Common myeloid progenitor, CD34-positive (primary cell): ENCODE measurements around the gene CX3CL1.

Experiments used
- CTCF ChIA-PET: fragments of 350-600 bp; sonication (Branson Sonifier 250); formaldehyde crosslinking; loops from one replicate; lab custom pipeline; 2021; ENCODE audit warnings: antibody characterized with exemption; lab: Charles Lee
- POLR2A ChIA-PET: fragments of 350-600 bp; sonication (Branson Sonifier 250); formaldehyde crosslinking; loops from one replicate; lab custom pipeline; 2021; ENCODE audit warnings: antibody characterized with exemption; lab: Charles Lee
- DNase-seq, 3 donors: peaks; one replicate each; pipeline versions ENCODE4 v3.0.0 to v3.0.0-alpha.2; 2013
- H3K27ac ChIP-seq, 2 experiments: 1 replicate in 1 of 2; 2 replicates in 1 of 2; pipeline ENCODE4 v1.7.0; 2013; ENCODE audit warnings: inconsistent platforms in 2 of 2, low read length in 2 of 2, mild to moderate bottlenecking in 2 of 2, low read depth in 1 of 2, moderate library complexity in 1 of 2; ENCODE audit not compliant: severe bottlenecking in 2 of 2, insufficient read depth in 1 of 2, poor library complexity in 1 of 2
- H3K27me3 ChIP-seq, 5 experiments: replicated peaks in 2 of 5; 1 replicate in 3 of 5; 2 replicates in 2 of 5; pipeline versions ENCODE4 v1.6.1 to v1.7.0; 2013; ENCODE audit warnings: low read length in 4 of 5, mild to moderate bottlenecking in 2 of 5, moderate library complexity in 2 of 5, inconsistent platforms in 1 of 5; ENCODE audit not compliant: insufficient read depth in 5 of 5, control insufficient read depth in 4 of 5
- H3K36me3 ChIP-seq, 4 experiments: 1 replicate in 2 of 4; 2 replicates in 2 of 4; pipeline versions ENCODE4 v1.6.1 to v1.7.0; 2013; ENCODE audit warnings: low read length in 3 of 4, control low read depth in 1 of 4, mild to moderate bottlenecking in 1 of 4; ENCODE audit not compliant: control insufficient read depth in 4 of 4, insufficient read depth in 4 of 4
- H3K4me1 ChIP-seq, 4 experiments: 1 replicate in 3 of 4; 2 replicates in 1 of 4; pipeline versions ENCODE4 v1.6.1 to v1.7.1; 2013; ENCODE audit warnings: low read length in 3 of 4, mild to moderate bottlenecking in 3 of 4, control low read depth in 1 of 4, inconsistent platforms in 1 of 4, moderate library complexity in 1 of 4; ENCODE audit not compliant: control insufficient read depth in 4 of 4, insufficient read depth in 4 of 4; ENCODE audit errors: control extremely low read depth in 1 of 4
- H3K4me3 ChIP-seq, 7 experiments: 1 replicate in 4 of 7; 2 replicates in 3 of 7; pipeline versions ENCODE4 v1.5.1 to v1.7.0; 2013; ENCODE audit warnings: mild to moderate bottlenecking in 7 of 7, low read length in 6 of 7, moderate library complexity in 6 of 7, inconsistent platforms in 2 of 7, low read depth in 2 of 7, control low read depth in 1 of 7; ENCODE audit not compliant: insufficient read depth in 4 of 7, control insufficient read depth in 1 of 7; ENCODE audit errors: extremely low read depth in 1 of 7
- H3K9me3 ChIP-seq, 5 experiments: 1 replicate in 4 of 5; 2 replicates in 1 of 5; pipeline versions ENCODE4 v1.6.1 to v1.7.1; 2013; ENCODE audit warnings: low read length in 4 of 5, mild to moderate bottlenecking in 2 of 5, inconsistent platforms in 1 of 5, low read depth in 1 of 5, moderate library complexity in 1 of 5; ENCODE audit not compliant: control insufficient read depth in 4 of 5, insufficient read depth in 2 of 5; ENCODE audit errors: control extremely low read depth in 1 of 5
- WGBS: methylation state at CpG from one replicate; pipeline ENCODE4 v1.1.5; 2013; ENCODE audit not compliant: insufficient coverage; 5-methylcytosine and 5-hydroxymethylcytosine counted together

CX3CL1 gene

DNA sequence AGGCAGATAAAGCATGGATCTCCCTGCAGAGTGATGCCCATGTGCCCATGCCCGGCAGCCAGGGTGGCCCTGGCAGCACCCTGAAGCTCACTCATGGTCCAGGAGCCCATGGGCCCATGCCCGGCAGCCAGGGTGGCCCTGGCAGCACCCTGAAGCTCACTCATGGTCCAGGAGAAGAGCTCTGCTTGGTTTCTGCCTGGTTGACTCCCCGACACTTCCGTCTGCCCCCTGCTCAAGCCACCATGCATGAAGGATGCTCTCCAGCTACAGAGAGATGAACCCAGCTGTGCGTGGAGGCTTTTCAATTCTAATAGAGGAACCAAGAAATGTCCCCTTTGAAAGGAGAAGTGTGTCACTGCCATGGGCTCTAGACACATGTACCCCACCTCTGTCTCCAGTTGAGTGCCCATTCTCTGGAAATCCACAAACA, 41.0 kb downstream of the CX3CL1 start:
- Histone ChIP-seq H3K36me3 (no peaks in the 10 kb centered on the region), H3K9me3 (no peaks in the 10 kb centered on the region), H3K4me3 (no peak overlapping the region), H3K4me1 (peaks cover 0 to 16% (median 11%) of the 10 kb centered on the region in 4 experiments), H3K27ac (no peak overlapping the region), H3K27me3 (peaks cover 0 to 5% (median 0%) of the 10 kb centered on the region in 5 experiments)
- 97% methylated on average over 5 of the region's 5 CpGs for WGBS
- DNase-seq: peak in 2 of 3 donors; percentile 15 to 25
- ChIA-PET POLR2A (interaction anchor here (0.6 kb wide), 1 partner anchor 303 kb away, joined by 3 read pairs; no protein-coding TSS in a partner anchor), CTCF (interaction anchor here (1.0 to 14.8 kb wide), 5 partner anchors 9 to 107 kb away, joined by 3 to 250 read pairs (median 4); partner anchors contain the start of gene CCL17)

DNA sequence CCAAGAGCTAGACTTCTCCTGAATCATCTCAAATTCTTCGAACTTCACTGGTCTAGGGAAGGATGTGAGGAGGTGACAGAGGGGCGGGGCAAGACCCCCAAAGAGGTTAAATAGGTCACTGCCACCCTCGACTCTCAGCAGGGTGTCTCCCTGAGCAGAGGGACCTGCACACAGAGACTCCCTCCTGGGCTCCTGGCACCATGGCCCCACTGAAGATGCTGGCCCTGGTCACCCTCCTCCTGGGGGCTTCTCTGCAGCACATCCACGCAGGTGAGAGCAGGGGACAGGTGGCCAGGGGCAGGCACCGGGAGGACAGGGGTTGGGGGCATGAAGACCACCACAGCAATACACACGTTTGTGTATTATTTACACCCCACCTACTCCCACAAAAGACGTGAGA, 41.4 kb downstream of the CX3CL1 start:
- H3K4me1 ChIP-seq: peaks cover 0 to 19% (median 14%) of the 10 kb centered on the region in 4 experiments
- H3K4me3 ChIP-seq: no peak overlapping the region
- no peak overlapping the region for H3K27ac ChIP-seq
- WGBS: 80% methylated on average over 2 of the region's 7 CpGs
- no peaks in the 10 kb centered on the region for H3K36me3 ChIP-seq
- no peak for DNase-seq
- peaks cover 0 to 5% (median 0%) of the 10 kb centered on the region in 5 experiments for H3K27me3 ChIP-seq
- POLR2A ChIA-PET: interaction anchor here (0.6 kb wide), 1 partner anchor 304 kb away, joined by 3 read pairs; no protein-coding TSS in a partner anchor
- no peaks in the 10 kb centered on the region for H3K9me3 ChIP-seq
- CTCF ChIA-PET: interaction anchor here (1.0 to 14.8 kb wide), 5 partner anchors 9 to 107 kb away, joined by 3 to 250 read pairs (median 4); partner anchors contain the start of gene CCL17

DNA sequence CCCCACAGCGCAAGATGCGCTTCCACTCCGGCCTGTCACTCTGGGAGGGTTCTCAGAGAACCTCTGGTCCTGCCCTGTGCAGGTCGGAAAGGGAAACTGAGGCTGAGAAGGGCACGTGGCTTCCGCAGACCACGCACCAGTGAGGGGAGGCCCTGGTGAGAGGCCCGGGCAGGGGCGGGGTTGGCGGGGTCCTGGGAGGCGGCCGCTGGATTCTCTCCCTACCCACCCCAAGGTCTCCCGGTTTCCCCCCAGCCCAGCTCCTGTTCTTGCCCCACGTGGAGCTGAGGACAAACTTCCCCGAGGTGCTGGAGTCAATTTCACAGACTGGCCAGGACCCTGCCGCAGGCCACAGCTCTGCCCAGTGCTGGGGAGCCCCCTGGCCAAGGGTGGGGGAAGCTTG, 43.8 kb downstream of the CX3CL1 start:
- no peaks in the 10 kb centered on the region for H3K36me3 ChIP-seq
- no peaks in the 10 kb centered on the region for H3K9me3 ChIP-seq
- H3K4me1 ChIP-seq: peaks cover 0 to 25% (median 21%) of the 10 kb centered on the region in 4 experiments
- no peak for DNase-seq
- WGBS: 86% methylated on average over 13 of the region's 16 CpGs
- peak overlapping the region in 1 of 7 experiments; percentile 60 for H3K4me3 ChIP-seq
- H3K27me3 ChIP-seq: peaks cover 0 to 1% (median 0%) of the 10 kb centered on the region in 5 experiments
- ChIA-PET POLR2A (interaction anchor here (0.7 to 1.5 kb wide), 2 partner anchors 31 to 158 kb away, joined by 6 to 7 read pairs; partner anchors contain the start of genes CIAPIN1 and COQ9), CTCF (interaction anchor here (0.8 to 14.8 kb wide), 22 partner anchors 10 to 167 kb away, joined by 3 to 250 read pairs (median 4); partner anchors contain the start of genes CIAPIN1, COQ9 and POLR2C)
- H3K27ac ChIP-seq: no peak overlapping the region

DNA sequence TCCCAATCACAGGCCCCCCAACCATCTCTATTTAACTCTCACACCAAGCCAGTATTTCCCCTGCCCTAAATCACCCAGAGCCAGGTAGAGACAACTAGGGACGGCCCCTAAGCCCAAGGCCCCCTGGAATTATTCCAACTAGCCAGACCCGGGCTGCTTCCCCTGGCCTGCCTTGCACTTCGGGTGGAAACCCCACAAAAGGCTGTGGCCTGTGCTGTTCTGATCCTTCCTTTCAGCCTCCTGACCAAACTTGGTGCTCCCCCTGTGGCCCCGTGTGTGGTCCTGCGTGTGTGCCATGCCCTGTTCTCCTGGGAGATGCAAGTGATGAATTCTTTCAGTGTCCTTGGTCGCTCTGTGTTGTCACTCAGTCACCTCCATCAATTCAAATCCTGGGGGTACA, 47.2 kb downstream of the CX3CL1 start:
- DNase-seq: peak in 1 of 3 donors; percentile 5
- H3K36me3 ChIP-seq: no peaks in the 10 kb centered on the region
- ChIA-PET POLR2A (no interaction called here), CTCF (interaction anchor here (0.8 to 14.8 kb wide), 13 partner anchors 10 to 113 kb away, joined by 3 to 250 read pairs (median 6); partner anchors contain the start of genes CCL17 and POLR2C)
- no peaks in the 10 kb centered on the region for H3K9me3 ChIP-seq
- peaks cover 0 to 25% (median 21%) of the 10 kb centered on the region in 4 experiments for H3K4me1 ChIP-seq
- no peak overlapping the region for H3K4me3 ChIP-seq
- WGBS: 73% methylated on average over 3 of the region's 6 CpGs
- peak overlapping the region in 1 of 2 experiments; percentile 26 for H3K27ac ChIP-seq
- H3K27me3 ChIP-seq: no peaks in the 10 kb centered on the region

DNA sequence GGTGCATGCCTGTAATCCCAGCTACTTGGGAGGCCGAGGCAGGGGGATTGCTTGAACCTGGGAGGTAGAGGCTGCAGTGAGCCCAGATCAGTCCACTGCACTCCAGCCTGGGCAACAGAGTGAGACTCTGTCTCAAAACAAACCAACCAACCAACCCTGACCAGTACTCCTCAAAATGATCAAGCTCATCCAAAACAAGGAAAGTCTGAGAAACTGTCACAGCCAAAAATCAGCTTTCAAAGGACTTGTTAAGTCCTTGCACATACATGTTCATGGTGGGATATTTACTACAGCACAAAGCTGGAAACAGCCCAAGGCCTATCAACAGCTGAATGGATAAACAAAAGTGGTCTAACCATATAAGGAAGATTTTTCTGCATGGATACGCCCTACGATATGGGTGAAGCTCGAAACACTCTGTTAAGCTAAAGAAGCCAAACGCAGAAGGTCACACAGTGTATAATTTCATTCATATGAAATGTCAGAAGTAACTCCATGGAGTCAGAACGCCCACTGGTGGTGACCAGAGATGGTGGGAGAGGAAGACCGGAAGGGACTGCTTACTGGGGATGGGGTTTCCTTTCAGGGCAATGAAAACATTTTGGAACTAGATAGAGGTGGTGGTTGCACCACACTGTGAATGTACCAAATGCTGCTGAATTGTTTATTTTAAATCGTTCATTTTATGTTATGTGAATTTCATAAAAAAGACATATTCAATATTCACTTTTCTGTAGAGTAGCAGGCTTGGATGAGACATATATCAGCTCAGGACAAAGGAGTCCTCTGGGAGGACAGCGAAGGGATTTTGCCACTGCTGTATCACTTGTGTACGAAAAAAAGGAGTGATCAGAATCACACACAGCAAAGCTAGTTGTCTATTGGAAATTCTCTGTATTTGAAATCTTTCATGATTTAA, 50.0 kb downstream of the CX3CL1 start:
- no peaks in the 10 kb centered on the region for H3K27me3 ChIP-seq
- H3K27ac ChIP-seq: no peak overlapping the region
- 57% methylated on average over 5 of the region's 10 CpGs for WGBS
- POLR2A ChIA-PET: no interaction called here
- peaks cover 0 to 14% (median 12%) of the 10 kb centered on the region in 4 experiments for H3K4me1 ChIP-seq
- H3K36me3 ChIP-seq: peaks cover 0 to 8% (median 4%) of the 10 kb centered on the region in 4 experiments
- H3K4me3 ChIP-seq: no peak overlapping the region
- no peaks in the 10 kb centered on the region for H3K9me3 ChIP-seq
- CTCF ChIA-PET: interaction anchor here (1.0 to 14.8 kb wide), 6 partner anchors 11 to 116 kb away, joined by 3 to 250 read pairs (median 6); no protein-coding TSS in a partner anchor
- DNase-seq: peak in 1 of 3 donors; percentile 19

DNA sequence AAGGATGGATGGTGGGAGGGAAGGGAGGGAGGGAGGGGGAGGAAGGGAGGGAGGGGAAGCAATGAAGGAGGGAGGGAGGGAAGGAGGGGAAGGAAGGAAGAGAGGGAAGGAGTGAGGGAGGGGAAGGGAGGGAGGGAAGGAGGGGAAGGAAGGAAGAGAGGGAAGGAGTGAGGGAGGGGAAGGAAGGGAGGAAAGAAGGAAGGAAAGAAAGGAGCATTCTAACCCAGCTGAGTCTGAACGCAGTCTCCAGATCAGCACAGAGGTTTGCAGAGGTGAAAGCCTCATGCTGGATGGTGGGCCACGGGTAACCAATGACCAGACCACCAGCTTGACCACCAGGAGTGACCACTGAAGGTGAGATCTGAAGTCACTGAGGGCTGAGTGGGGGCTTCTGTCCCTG, 50.9 kb downstream of the CX3CL1 start:
- ChIA-PET CTCF (interaction anchor here (0.6 to 14.8 kb wide), 6 partner anchors 10 to 117 kb away, joined by 3 to 250 read pairs (median 7); no protein-coding TSS in a partner anchor), POLR2A (no interaction called here)
- DNase-seq: no peak
- Histone ChIP-seq H3K36me3 (peaks cover 0 to 17% (median 9%) of the 10 kb centered on the region in 4 experiments), H3K27ac (no peak overlapping the region), H3K4me1 (peaks cover 0 to 13% (median 10%) of the 10 kb centered on the region in 4 experiments), H3K9me3 (no peaks in the 10 kb centered on the region), H3K4me3 (no peak overlapping the region), H3K27me3 (no peaks in the 10 kb centered on the region)
- WGBS: 86% methylated on average over 2 of the region's 2 CpGs
